Kidney epithelial cell (primary cell): ENCODE results near the gene EQTN. TPM values are rescaled to one million over a fixed set of nuclear protein-coding genes. Genes with fewer than 3 reads are reported as not detected.
A peak's percentile ranks its signal among the peaks of the same experiment; 100 is the strongest.

Source experiments
- DNase-seq: peaks from one replicate; pipeline ENCODE4 v3.0.0-alpha.2; 2010; ENCODE audit warnings: low read depth
- H3K27me3 ChIP-seq: 2 replicates; pipeline ENCODE4 v1.6.0; 2011; ENCODE audit warnings: low read length; ENCODE audit not compliant: control insufficient read depth, insufficient read depth
- H3K36me3 ChIP-seq: 2 replicates; pipeline ENCODE4 v1.5.1; 2011; ENCODE audit warnings: low read length; ENCODE audit not compliant: control insufficient read depth, insufficient read depth
- H3K4me3 ChIP-seq: 2 replicates; pipeline ENCODE4 v1.5.1; 2011; ENCODE audit warnings: low read depth, mild to moderate bottlenecking, control low read depth, low read length
- total RNA-seq: library from RNA; depleted of rRNA; stranded (reverse); fragments of >200 nt; gene quantifications from 2 replicates; pipeline ENCODE4 v1.2.3, GENCODE V29; 2015
- TF ChIP-seq, protein P1 (sequence below): IDR thresholded peaks from 2 replicates; pipeline ENCODE4 v1.5.1; 2011; ENCODE audit warnings: mild to moderate bottlenecking, moderate library complexity, low read length, control low read depth, inconsistent platforms; ENCODE audit not compliant: insufficient read depth, poor library complexity, severe bottlenecking

Gene EQTN
- total RNA-seq, 1 donor from 2014 or later: not detected

DNA sequence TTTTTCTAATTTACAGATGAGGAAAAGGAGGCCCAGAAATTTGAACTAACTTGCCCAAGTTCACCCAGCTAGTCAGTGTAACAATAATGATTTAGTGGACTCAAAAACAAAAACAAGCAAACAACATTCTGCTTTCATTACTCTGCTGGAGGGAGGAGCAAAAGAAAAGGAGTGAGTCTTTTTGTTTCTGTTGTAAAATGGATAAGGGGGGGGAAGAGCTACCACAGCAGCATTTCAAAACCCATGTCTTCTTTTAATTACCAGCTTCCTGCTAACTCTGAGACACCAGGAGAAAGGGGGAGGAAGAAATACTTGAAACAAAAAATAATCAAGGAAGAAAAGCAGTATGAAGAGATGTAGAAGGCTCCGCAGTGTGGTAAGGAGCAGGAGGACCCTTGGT is 39.2 kb upstream of the EQTN start:
- no peaks in the 10 kb centered on the region for H3K36me3 ChIP-seq
- H3K27me3 ChIP-seq: no peaks in the 10 kb centered on the region
- no peak for DNase-seq
- TF ChIP-seq, protein P1, sequence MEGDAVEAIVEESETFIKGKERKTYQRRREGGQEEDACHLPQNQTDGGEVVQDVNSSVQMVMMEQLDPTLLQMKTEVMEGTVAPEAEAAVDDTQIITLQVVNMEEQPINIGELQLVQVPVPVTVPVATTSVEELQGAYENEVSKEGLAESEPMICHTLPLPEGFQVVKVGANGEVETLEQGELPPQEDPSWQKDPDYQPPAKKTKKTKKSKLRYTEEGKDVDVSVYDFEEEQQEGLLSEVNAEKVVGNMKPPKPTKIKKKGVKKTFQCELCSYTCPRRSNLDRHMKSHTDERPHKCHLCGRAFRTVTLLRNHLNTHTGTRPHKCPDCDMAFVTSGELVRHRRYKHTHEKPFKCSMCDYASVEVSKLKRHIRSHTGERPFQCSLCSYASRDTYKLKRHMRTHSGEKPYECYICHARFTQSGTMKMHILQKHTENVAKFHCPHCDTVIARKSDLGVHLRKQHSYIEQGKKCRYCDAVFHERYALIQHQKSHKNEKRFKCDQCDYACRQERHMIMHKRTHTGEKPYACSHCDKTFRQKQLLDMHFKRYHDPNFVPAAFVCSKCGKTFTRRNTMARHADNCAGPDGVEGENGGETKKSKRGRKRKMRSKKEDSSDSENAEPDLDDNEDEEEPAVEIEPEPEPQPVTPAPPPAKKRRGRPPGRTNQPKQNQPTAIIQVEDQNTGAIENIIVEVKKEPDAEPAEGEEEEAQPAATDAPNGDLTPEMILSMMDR: no peak
- H3K4me3 ChIP-seq: no peak overlapping the region

DNA sequence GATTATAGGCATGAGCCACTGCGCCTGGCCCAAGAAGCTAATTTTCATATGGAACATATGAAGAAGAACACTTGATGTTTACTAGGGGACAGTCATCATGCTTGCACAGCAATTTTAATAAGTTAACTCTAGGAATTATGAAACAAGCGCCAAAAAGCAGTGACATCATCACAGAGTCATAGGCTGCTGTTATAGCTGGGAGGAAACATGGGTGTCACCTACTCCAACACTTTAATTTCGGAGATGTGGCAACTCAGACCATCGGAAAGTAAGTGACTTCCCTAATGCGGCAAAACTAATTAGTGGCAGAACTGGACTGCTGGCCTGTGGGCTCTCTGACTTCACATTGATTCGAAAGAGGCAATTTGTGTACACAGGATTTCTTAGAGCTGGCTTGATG is 38.1 kb upstream of the EQTN start:
- Histone ChIP-seq H3K36me3 (no peaks in the 10 kb centered on the region), H3K4me3 (no peak overlapping the region), H3K27me3 (no peaks in the 10 kb centered on the region)
- no peak for DNase-seq
- TF ChIP-seq, protein P1: no peak

DNA sequence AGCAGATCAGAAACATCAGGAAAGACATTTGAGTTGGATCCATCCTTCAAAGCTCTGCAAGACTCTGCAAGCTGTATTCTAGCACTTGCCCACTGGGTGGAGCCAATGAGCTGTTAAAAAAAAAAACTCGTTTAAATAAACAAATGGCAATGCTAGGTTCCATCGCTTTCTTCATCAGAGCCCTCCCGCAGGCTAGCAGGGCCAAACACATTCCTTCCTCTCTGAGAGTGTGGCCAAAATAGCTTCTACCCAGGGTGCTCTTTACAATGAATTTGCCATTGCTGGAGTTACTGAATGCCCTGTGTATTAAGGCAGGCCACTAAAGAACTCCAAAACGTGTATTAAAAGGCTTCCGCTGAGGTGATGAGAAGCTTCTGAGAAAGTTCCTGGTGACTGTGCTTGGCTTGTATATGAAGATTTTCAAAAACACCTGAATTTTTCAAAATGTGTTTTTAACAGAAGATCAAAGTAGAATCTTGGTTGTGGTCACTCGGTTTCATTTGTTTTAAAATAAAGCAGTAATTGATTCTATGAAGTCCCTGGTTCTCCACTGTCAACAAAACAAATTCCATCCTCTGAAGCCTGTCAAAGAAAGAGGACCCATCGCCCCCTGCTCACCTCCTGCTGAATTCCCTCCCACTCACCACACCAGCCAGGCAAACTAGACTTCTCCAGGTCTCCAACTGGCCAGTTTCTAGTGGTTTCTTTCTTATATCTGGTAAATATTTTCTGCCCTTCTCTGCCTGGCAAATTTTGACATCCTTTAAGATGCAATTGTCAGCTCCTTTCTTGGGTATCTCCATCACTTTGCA is 36.5 kb upstream of the EQTN start:
- no peaks in the 10 kb centered on the region for H3K27me3 ChIP-seq
- peak; percentile 26 for DNase-seq
- no peak overlapping the region for H3K4me3 ChIP-seq
- TF ChIP-seq, protein P1: peak; percentile 71
- H3K36me3 ChIP-seq: no peaks in the 10 kb centered on the region

DNA sequence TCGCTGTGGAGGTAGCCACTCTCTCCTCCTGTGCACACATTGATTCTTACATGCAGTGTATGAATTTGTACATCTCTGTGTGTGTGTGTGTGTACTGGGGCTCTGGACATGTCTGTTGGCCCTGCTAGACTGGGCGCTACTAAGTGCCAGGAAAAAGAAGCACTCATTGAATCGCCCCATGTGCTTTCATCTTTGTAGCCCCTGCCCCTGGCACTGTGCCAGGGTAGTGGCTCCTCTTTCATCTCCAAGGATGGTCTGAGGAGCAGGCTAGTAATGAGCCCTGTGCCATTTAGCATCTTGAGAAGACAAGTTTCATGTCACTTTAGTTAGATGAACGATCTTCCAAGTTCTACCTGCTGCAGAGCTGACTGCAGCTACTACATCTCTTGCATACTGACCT is 34.4 kb upstream of the EQTN start:
- Histone ChIP-seq H3K27me3 (no peaks in the 10 kb centered on the region), H3K4me3 (no peak overlapping the region), H3K36me3 (no peaks in the 10 kb centered on the region)
- no peak for DNase-seq
- TF ChIP-seq, protein P1: no peak

DNA sequence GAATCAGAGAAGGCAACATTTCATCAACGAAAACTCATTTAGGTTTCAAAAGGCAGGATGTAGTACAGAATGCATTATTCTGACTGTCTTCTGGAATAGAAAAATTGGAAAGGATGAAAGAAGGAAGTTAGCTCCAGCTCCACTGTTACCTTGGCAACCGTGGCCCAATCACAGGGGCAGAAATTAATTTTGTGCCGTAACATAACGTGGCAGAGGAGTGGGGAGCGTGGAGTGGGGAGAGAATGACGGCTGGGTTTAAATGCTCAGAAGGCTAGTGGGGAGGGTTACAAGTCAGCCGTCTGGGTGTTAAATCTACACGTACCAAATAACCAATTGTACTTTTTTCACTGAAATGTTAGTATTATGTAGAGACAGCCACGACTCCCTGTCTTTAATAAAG is 32.3 kb upstream of the EQTN start:
- no peak for DNase-seq
- no peak overlapping the region for H3K4me3 ChIP-seq
- TF ChIP-seq, protein P1: no peak

DNA sequence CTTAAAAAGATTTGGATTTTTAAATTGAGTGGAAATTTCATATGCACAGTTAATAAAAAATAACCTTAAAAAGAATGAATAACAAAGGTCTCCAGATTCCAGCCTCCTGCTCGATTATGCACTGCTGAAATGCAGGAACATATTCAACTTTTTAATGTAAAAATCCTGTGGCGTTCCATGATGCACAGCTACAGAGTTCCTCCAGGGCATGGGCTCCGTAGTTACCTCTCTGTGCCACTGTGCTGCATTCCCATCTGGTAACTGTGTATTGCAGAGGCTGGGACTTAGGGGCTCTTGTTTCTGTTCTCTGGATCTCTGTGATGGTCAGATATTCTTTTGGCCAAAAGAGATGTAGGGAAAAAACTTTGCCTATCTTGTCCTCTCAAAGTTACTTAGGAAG is 31.5 kb upstream of the EQTN start:
- Histone ChIP-seq H3K36me3 (no peaks in the 10 kb centered on the region), H3K27me3 (no peaks in the 10 kb centered on the region), H3K4me3 (no peak overlapping the region)
- DNase-seq: no peak
- TF ChIP-seq, protein P1: no peak

More for the DNA sequence above, 32.3 kb upstream of the EQTN start:
- no peaks in the 10 kb centered on the region for H3K27me3 ChIP-seq
- no peaks in the 10 kb centered on the region for H3K36me3 ChIP-seq
